Testis (tissue), 3 donors: ENCODE measurements around the gene CLASRP. TPM values are rescaled to one million over a fixed set of nuclear protein-coding genes. Genes with fewer than 3 reads are reported as not detected.

Experiments
- DNase-seq: peaks from one replicate; pipeline ENCODE4 v3.0.0-alpha.2; 2019
- H3K27ac ChIP-seq, 2 donors: fragments of 200-600 bp; sonication (generic); one replicate each; pipeline ENCODE4 v1.5.1; 2019
- H3K27me3 ChIP-seq: fragments of 200-600 bp; sonication (generic); one replicate; pipeline ENCODE4 v1.5.1; 2019
- H3K36me3 ChIP-seq: fragments of 200-600 bp; sonication (generic); one replicate; pipeline ENCODE4 v1.5.1; 2017; ENCODE audit warnings: low read depth; ENCODE audit errors: missing control alignments
- H3K4me1 ChIP-seq: fragments of 200-600 bp; sonication (generic); one replicate; pipeline ENCODE4 v1.5.1; 2019
- H3K4me3 ChIP-seq, 2 donors: fragments of 200-600 bp; sonication (generic); one replicate each; pipeline ENCODE4 v1.5.1; 2017 to 2019
- H3K9me3 ChIP-seq: fragments of 200-600 bp; sonication (generic); one replicate; pipeline ENCODE4 v1.5.1; 2017
- POLR2A ChIP-seq: fragments of 450-650 bp; IDR thresholded peaks from one replicate; pipeline ENCODE4 v1.6.1; 2017; ENCODE audit warnings: antibody characterized with exemption, mild to moderate bottlenecking, moderate library complexity
- WGBS, 2 donors: methylation state at CpG; one replicate each; pipeline ENCODE4 v1.1.5; 2018; 5-methylcytosine and 5-hydroxymethylcytosine counted together
- intact Hi-C: fragments of 100-400 bp; cut with DNase I; formaldehyde crosslinking; loops from one replicate; pipeline ENCODE4 v1.15.1; 2023; ENCODE audit warnings: low total_unique reads
- polyA plus RNA-seq: library from polyadenylated mRNA; stranded (reverse); fragments of 350-450 nt; fragmentation: Illumina TruSeq; extraction: RNeasy Lipid Tissue Mini Kit (QIAGEN cat#74804); gene quantifications from one replicate; pipeline ENCODE4 v1.2.3, GENCODE V29; 2014; ENCODE audit warnings: low read depth, low replicate concordance; ENCODE audit not compliant: insufficient read depth
- total RNA-seq, 2 donors: library from RNA; depleted of rRNA; stranded (reverse); fragments of >200 nt; gene quantifications; one replicate each; pipeline ENCODE4 v1.2.3, GENCODE V29; 2016
- TF ChIP-seq, protein P1 (sequence below), 3 experiments: fragments of 450-650 bp in 2 of 3; fragments of 200-600 bp in 1 of 3; sonication (generic) in 1 of 3; IDR thresholded peaks; one replicate each; pipeline ENCODE4 v1.5.1; 2016 to 2019; ENCODE audit warnings: antibody characterized with exemption in 3 of 3, mild to moderate bottlenecking in 2 of 3, moderate library complexity in 1 of 3

Gene CLASRP
- total and polyA plus RNA-seq, 3 donors from 2014 or later: 76.1 to 132 (median 113) TPM

- WGBS, 2 donors: 82 to 86% methylated on average over 2 of the region's 2 CpGs
- no peaks in the 10 kb centered on the region for H3K36me3 ChIP-seq
Observed at GRCh38 chr19:45027371-45027770, 11.5 kb upstream of the CLASRP start.

GRCh38 chr19:45030825-45031224 lies 8.0 kb upstream of the CLASRP start:
- Histone ChIP-seq H3K9me3 (no peaks in the 10 kb centered on the region), H3K27me3 (no peaks in the 10 kb centered on the region), H3K4me1 (no peaks in the 10 kb centered on the region), H3K4me3 (no peak overlapping the region), H3K27ac (no peak overlapping the region), H3K36me3 (no peaks in the 10 kb centered on the region)
- WGBS, 2 donors: 90 to 92% methylated on average over 6 of the region's 6 CpGs
- intact Hi-C loops: no loop called here
- TF ChIP-seq POLR2A: no peak
- TF ChIP-seq, protein P1, sequence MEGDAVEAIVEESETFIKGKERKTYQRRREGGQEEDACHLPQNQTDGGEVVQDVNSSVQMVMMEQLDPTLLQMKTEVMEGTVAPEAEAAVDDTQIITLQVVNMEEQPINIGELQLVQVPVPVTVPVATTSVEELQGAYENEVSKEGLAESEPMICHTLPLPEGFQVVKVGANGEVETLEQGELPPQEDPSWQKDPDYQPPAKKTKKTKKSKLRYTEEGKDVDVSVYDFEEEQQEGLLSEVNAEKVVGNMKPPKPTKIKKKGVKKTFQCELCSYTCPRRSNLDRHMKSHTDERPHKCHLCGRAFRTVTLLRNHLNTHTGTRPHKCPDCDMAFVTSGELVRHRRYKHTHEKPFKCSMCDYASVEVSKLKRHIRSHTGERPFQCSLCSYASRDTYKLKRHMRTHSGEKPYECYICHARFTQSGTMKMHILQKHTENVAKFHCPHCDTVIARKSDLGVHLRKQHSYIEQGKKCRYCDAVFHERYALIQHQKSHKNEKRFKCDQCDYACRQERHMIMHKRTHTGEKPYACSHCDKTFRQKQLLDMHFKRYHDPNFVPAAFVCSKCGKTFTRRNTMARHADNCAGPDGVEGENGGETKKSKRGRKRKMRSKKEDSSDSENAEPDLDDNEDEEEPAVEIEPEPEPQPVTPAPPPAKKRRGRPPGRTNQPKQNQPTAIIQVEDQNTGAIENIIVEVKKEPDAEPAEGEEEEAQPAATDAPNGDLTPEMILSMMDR (IDR thresholded peaks at IDR 0.05): no peak
- no peak for DNase-seq

More at GRCh38 chr19:45027371-45027770, 11.5 kb upstream of the CLASRP start:
- no peak for DNase-seq
- no peak overlapping the region for H3K27ac ChIP-seq
- no peaks in the 10 kb centered on the region for H3K27me3 ChIP-seq
- TF ChIP-seq POLR2A: no peak
- TF ChIP-seq, protein P1 (IDR thresholded peaks at IDR 0.05): no peak
- no peaks in the 10 kb centered on the region for H3K9me3 ChIP-seq
- no peak overlapping the region for H3K4me3 ChIP-seq
- intact Hi-C loops: no loop called here
- H3K4me1 ChIP-seq: no peaks in the 10 kb centered on the region

- no peak overlapping the region for H3K27ac ChIP-seq
- TF ChIP-seq, protein P1 (IDR thresholded peaks at IDR 0.05): no peak
- TF ChIP-seq POLR2A: no peak
- H3K27me3 ChIP-seq: no peaks in the 10 kb centered on the region
- 86 to 88% methylated on average over 18 of the region's 18 CpGs for WGBS, 2 donors
- H3K36me3 ChIP-seq: no peaks in the 10 kb centered on the region
- no peaks in the 10 kb centered on the region for H3K9me3 ChIP-seq
- no peak overlapping the region for H3K4me3 ChIP-seq
- no peak for DNase-seq
- intact Hi-C loops: no loop called here
- no peaks in the 10 kb centered on the region for H3K4me1 ChIP-seq
Observed at GRCh38 chr19:45032421-45032820, 6.4 kb upstream of the CLASRP start.

GRCh38 chr19:45035755-45036154 lies 3.1 kb upstream of the CLASRP start:
- DNase-seq: no peak
- Histone ChIP-seq H3K27ac (no peak overlapping the region), H3K9me3 (no peaks in the 10 kb centered on the region), H3K4me3 (no peak overlapping the region), H3K27me3 (no peaks in the 10 kb centered on the region), H3K4me1 (peaks cover 14% of the 10 kb centered on the region), H3K36me3 (no peaks in the 10 kb centered on the region)
- WGBS, 2 donors: 94% methylated on average over 6 of the region's 6 CpGs
- intact Hi-C loops: no loop called here
- TF ChIP-seq POLR2A: no peak
- TF ChIP-seq, protein P1 (IDR thresholded peaks at IDR 0.05): no peak

- intact Hi-C loops: no loop called here
- DNase-seq: no peak
- Histone ChIP-seq H3K4me1 (peaks cover 19% of the 10 kb centered on the region), H3K27me3 (no peaks in the 10 kb centered on the region), H3K9me3 (no peaks in the 10 kb centered on the region), H3K27ac (no peak overlapping the region), H3K36me3 (no peaks in the 10 kb centered on the region), H3K4me3 (peak overlapping the region in 1 of 2 donors; percentile 91)
- no peak for TF ChIP-seq POLR2A
- TF ChIP-seq, protein P1 (IDR thresholded peaks at IDR 0.05): no peak
- 65 to 80% methylated on average over 34 of the region's 37 CpGs for WGBS, 2 donors
Observed at GRCh38 chr19:45037393-45038169, 1.3 kb upstream of the CLASRP start.
